ENCODE data around the gene CXorf66. TPM values are rescaled to one million over a fixed set of nuclear protein-coding genes. Genes with fewer than 3 reads are reported as not detected.

Gene CXorf66
- total RNA-seq, 4 donors from 2014 or later = not detected

- H3K4me1 ChIP-seq = no peaks in the 10 kb centered on the region
- 56 to 61% methylated on average over 4 to 5 of the region's 5 CpGs for WGBS, 2 donors (ENCODE audit: low coverage in 1 of 2)
- in situ Hi-C loops (cut with MboI; ENCODE audit: low pct_ligation_motif_present in 1 of 4, low pct_unique_long_range_greater_than_20kb in 1 of 4, low sequenced_read_pairs in 3 of 4) = no loop called here
Observed at GRCh38 chrX:139972113-139972512, 6.8 kb upstream of the CXorf66 start.

GRCh38 chrX:139971394-139971749 lies 6.1 kb upstream of the CXorf66 start:
- intact Hi-C loops (cut with DNase I; ENCODE audit: low total_unique reads) = no loop called here
- in situ Hi-C loops (cut with MboI; ENCODE audit: low pct_ligation_motif_present in 1 of 4, low pct_unique_long_range_greater_than_20kb in 1 of 4, low sequenced_read_pairs in 3 of 4) = no loop called here
- no peaks in the 10 kb centered on the region for H3K4me1 ChIP-seq
- no peaks in the 10 kb centered on the region for H3K36me3 ChIP-seq
- H3K27me3 ChIP-seq = peaks cover 7% of the 10 kb centered on the region
- no peak for DNase-seq
- WGBS, 2 donors (ENCODE audit: low coverage in 1 of 2) = 40 to 58% methylated on average over 1 to 10 of the region's 10 CpGs
- H3K27ac ChIP-seq = no peak overlapping the region
- no peaks in the 10 kb centered on the region for H3K9me3 ChIP-seq
- H3K4me3 ChIP-seq = no peak overlapping the region
- no peak for TF ChIP-seq EP300 (IDR thresholded peaks at IDR 0.05; ENCODE audit: low read depth)
- TF ChIP-seq POLR2A (IDR thresholded peaks at IDR 0.05) = no peak
- no peak for TF ChIP-seq CTCF (IDR thresholded peaks at IDR 0.05)
- TF ChIP-seq POLR2AphosphoS5 (IDR thresholded peaks at IDR 0.05) = no peak

More at GRCh38 chrX:139972113-139972512, 6.8 kb upstream of the CXorf66 start:
- H3K27me3 ChIP-seq = peaks cover 7% of the 10 kb centered on the region
- no peak for DNase-seq
- no peaks in the 10 kb centered on the region for H3K36me3 ChIP-seq
- no peak overlapping the region for H3K27ac ChIP-seq
- intact Hi-C loops (cut with DNase I; ENCODE audit: low total_unique reads) = no loop called here
- H3K9me3 ChIP-seq = no peaks in the 10 kb centered on the region
- H3K4me3 ChIP-seq = no peak overlapping the region
- TF ChIP-seq EP300 (IDR thresholded peaks at IDR 0.05; ENCODE audit: low read depth) = no peak
- TF ChIP-seq POLR2AphosphoS5 (IDR thresholded peaks at IDR 0.05) = no peak
- TF ChIP-seq POLR2A (IDR thresholded peaks at IDR 0.05) = no peak
- TF ChIP-seq CTCF (IDR thresholded peaks at IDR 0.05) = no peak

GRCh38 chrX:139969286-139969685 lies 4.0 kb upstream of the CXorf66 start:
- H3K9me3 ChIP-seq = no peaks in the 10 kb centered on the region
- 53% methylated on average over 2 of the region's 2 CpGs; no CpG with 5 or more reads in 1 of the 2 donors for WGBS, 2 donors (ENCODE audit: low coverage in 1 of 2)
- H3K27me3 ChIP-seq = peaks cover 7% of the 10 kb centered on the region
- in situ Hi-C loops (cut with MboI; ENCODE audit: low pct_ligation_motif_present in 1 of 4, low pct_unique_long_range_greater_than_20kb in 1 of 4, low sequenced_read_pairs in 3 of 4) = no loop called here
- DNase-seq = no peak
- H3K36me3 ChIP-seq = no peaks in the 10 kb centered on the region
- H3K4me3 ChIP-seq = no peak overlapping the region
- H3K4me1 ChIP-seq = no peaks in the 10 kb centered on the region
- TF ChIP-seq POLR2AphosphoS5 (IDR thresholded peaks at IDR 0.05) = no peak
- TF ChIP-seq CTCF (IDR thresholded peaks at IDR 0.05) = no peak
- TF ChIP-seq POLR2A (IDR thresholded peaks at IDR 0.05) = no peak
- no peak for TF ChIP-seq EP300 (IDR thresholded peaks at IDR 0.05; ENCODE audit: low read depth)
- intact Hi-C loops (cut with DNase I; ENCODE audit: low total_unique reads) = no loop called here
- no peak overlapping the region for H3K27ac ChIP-seq

- Histone ChIP-seq H3K4me1 (no peaks in the 10 kb centered on the region), H3K36me3 (no peaks in the 10 kb centered on the region), H3K27me3 (peaks cover 7% of the 10 kb centered on the region), H3K4me3 (no peak overlapping the region), H3K27ac (no peak overlapping the region), H3K9me3 (no peaks in the 10 kb centered on the region)
- in situ Hi-C loops (cut with MboI; ENCODE audit: low pct_ligation_motif_present in 1 of 4, low pct_unique_long_range_greater_than_20kb in 1 of 4, low sequenced_read_pairs in 3 of 4) (no loop called here), intact Hi-C loops (cut with DNase I; ENCODE audit: low total_unique reads) (no loop called here)
- TF ChIP-seq EP300 (IDR thresholded peaks at IDR 0.05; ENCODE audit: low read depth) = no peak
- no peak for TF ChIP-seq POLR2A (IDR thresholded peaks at IDR 0.05)
- TF ChIP-seq CTCF (IDR thresholded peaks at IDR 0.05) = no peak
- TF ChIP-seq POLR2AphosphoS5 (IDR thresholded peaks at IDR 0.05) = no peak
- DNase-seq = no peak
- WGBS, 2 donors (ENCODE audit: low coverage in 1 of 2) = 69 to 84% methylated on average over 3 of the region's 3 CpGs
Observed at GRCh38 chrX:139967750-139968149, 2.4 kb upstream of the CXorf66 start.
